ES-I3 (cell line): ENCODE measurements around the gene CPA4.
"Not testable (repeated sequence)": the region's sequence is repeated elsewhere in the genome, so short reads cannot be mapped to it uniquely, and the experiment has no call there.

Experiments used
- H3K36me3 ChIP-seq: 2 replicates; pipeline ENCODE4 v1.6.1; 2013; ENCODE audit warnings: mild to moderate bottlenecking, low read length, control low read depth, moderate library complexity; ENCODE audit not compliant: insufficient read depth
- H3K4me1 ChIP-seq: 2 replicates; pipeline ENCODE4 v1.6.1; 2013; ENCODE audit warnings: mild to moderate bottlenecking, control low read depth, low read length; ENCODE audit not compliant: insufficient read depth
- H3K9ac ChIP-seq: 2 replicates; pipeline ENCODE4 v1.6.1; 2013; ENCODE audit warnings: low read depth, mild to moderate bottlenecking, low read length, moderate library complexity
- H3K9me3 ChIP-seq: 2 replicates; pipeline ENCODE4 v1.6.1; 2013; ENCODE audit warnings: mild to moderate bottlenecking, low read length, moderate library complexity; ENCODE audit not compliant: control insufficient read depth, insufficient read depth

Gene CPA4

GRCh38 chr7:130303127-130303526 lies 10.2 kb downstream of the CPA4 start:
- Histone ChIP-seq H3K9ac (no peak overlapping the region), H3K9me3 (no peaks in the 10 kb centered on the region), H3K4me1 (no peaks in the 10 kb centered on the region), H3K36me3 (no peaks in the 10 kb centered on the region)

- H3K9me3 ChIP-seq = no peaks in the 10 kb centered on the region
- no peak overlapping the region for H3K9ac ChIP-seq
- no peaks in the 10 kb centered on the region for H3K4me1 ChIP-seq
- H3K36me3 ChIP-seq = no peaks in the 10 kb centered on the region
These were observed 10.6 kb downstream of the CPA4 start for GRCh38 chr7:130303551-130303950.

GRCh38 chr7:130303982-130304381 lies 11.0 kb downstream of the CPA4 start:
- no peak overlapping the region for H3K9ac ChIP-seq
- no peaks in the 10 kb centered on the region for H3K9me3 ChIP-seq
- H3K4me1 ChIP-seq = no peaks in the 10 kb centered on the region
- no peaks in the 10 kb centered on the region for H3K36me3 ChIP-seq

GRCh38 chr7:130304878-130305277 lies 11.9 kb downstream of the CPA4 start:
- Histone ChIP-seq H3K4me1 (no peaks in the 10 kb centered on the region), H3K9me3 (no peaks in the 10 kb centered on the region), H3K9ac (no peak overlapping the region), H3K36me3 (no peaks in the 10 kb centered on the region)

- no peaks in the 10 kb centered on the region for H3K36me3 ChIP-seq
- no peak overlapping the region for H3K9ac ChIP-seq
- H3K4me1 ChIP-seq = no peaks in the 10 kb centered on the region
- H3K9me3 ChIP-seq = no peaks in the 10 kb centered on the region
These were observed 12.6 kb downstream of the CPA4 start for GRCh38 chr7:130305433-130306042.

GRCh38 chr7:130309986-130310385 lies 17.0 kb downstream of the CPA4 start:
- H3K4me1 ChIP-seq = no peaks in the 10 kb centered on the region
- H3K36me3 ChIP-seq = no peaks in the 10 kb centered on the region
- no peak overlapping the region for H3K9ac ChIP-seq
- H3K9me3 ChIP-seq = peaks cover 7% of the 10 kb centered on the region; the same call in 1 of the 2 replicates

- H3K36me3 ChIP-seq = no peaks in the 10 kb centered on the region
- H3K9ac ChIP-seq = no peak overlapping the region
- H3K4me1 ChIP-seq = no peaks in the 10 kb centered on the region
- peaks cover 7% of the 10 kb centered on the region for H3K9me3 ChIP-seq
These were observed 21.3 kb downstream of the CPA4 start for GRCh38 chr7:130314305-130314704.

GRCh38 chr7:130319541-130319940 lies 26.6 kb downstream of the CPA4 start:
- Histone ChIP-seq H3K9me3 (no peaks in the 10 kb centered on the region; the same call in 1 of the 2 replicates), H3K4me1 (no peaks in the 10 kb centered on the region), H3K36me3 (no peaks in the 10 kb centered on the region), H3K9ac (no peak overlapping the region)

GRCh38 chr7:130321542-130322229 lies 28.7 kb downstream of the CPA4 start:
- not testable (repeated sequence) for H3K9ac ChIP-seq, H3K36me3 ChIP-seq, H3K4me1 ChIP-seq, H3K9me3 ChIP-seq

GRCh38 chr7:130322615-130323014 lies 29.7 kb downstream of the CPA4 start:
- H3K4me1 ChIP-seq = no peaks in the 10 kb centered on the region; the same call in 1 of the 2 replicates
- H3K9ac ChIP-seq = no peak overlapping the region
- no peaks in the 10 kb centered on the region for H3K36me3 ChIP-seq
- no peaks in the 10 kb centered on the region; the same call in 1 of the 2 replicates for H3K9me3 ChIP-seq

GRCh38 chr7:130324306-130324943 lies 31.5 kb downstream of the CPA4 start:
- no peaks in the 10 kb centered on the region; the same call in 1 of the 2 replicates for H3K4me1 ChIP-seq
- H3K9ac ChIP-seq = no peak overlapping the region
- no peaks in the 10 kb centered on the region for H3K36me3 ChIP-seq
- no peaks in the 10 kb centered on the region for H3K9me3 ChIP-seq

GRCh38 chr7:130329681-130330080 lies 36.7 kb downstream of the CPA4 start:
- Histone ChIP-seq H3K9me3 (no peaks in the 10 kb centered on the region; the same call in 1 of the 2 replicates), H3K4me1 (no peaks in the 10 kb centered on the region; the same call in 1 of the 2 replicates), H3K36me3 (no peaks in the 10 kb centered on the region), H3K9ac (no peak overlapping the region)

- Histone ChIP-seq H3K9me3 (no peaks in the 10 kb centered on the region; the same call in 1 of the 2 replicates), H3K4me1 (no peaks in the 10 kb centered on the region), H3K9ac (no peak overlapping the region), H3K36me3 (no peaks in the 10 kb centered on the region)
These were observed 39.5 kb downstream of the CPA4 start for GRCh38 chr7:130332259-130333053.

- H3K9me3 ChIP-seq = no peaks in the 10 kb centered on the region; the same call in 1 of the 2 replicates
- H3K4me1 ChIP-seq = 0 out of 2 replicates have a peak, but pooled peaks cover 3% of the 10 kb centered on the region
- no peak overlapping the region for H3K9ac ChIP-seq
- no peaks in the 10 kb centered on the region for H3K36me3 ChIP-seq
These were observed 40.9 kb downstream of the CPA4 start for GRCh38 chr7:130333832-130334231.
